Stimulated activated CD8-positive, alpha-beta memory T cell treated with anti-CD3 and anti-CD28 coated beads, Interleukin-7, amount 100 ng/mL, for 24 hours (primary cell): ENCODE data around the gene MAP4K5.
"Not testable (repeated sequence)": the region's sequence is repeated elsewhere in the genome, so short reads cannot be mapped to it uniquely, and the experiment has no call there.

Experiments
- DNase-seq: peaks from one replicate; pipeline ENCODE4 v3.0.0-alpha.2; 2020; ENCODE audit warnings: low read depth

The MAP4K5 gene

GRCh38 chr14:50531595-50532501 lies 521 bp downstream of the MAP4K5 start:
- no peak for DNase-seq

GRCh38 chr14:50530794-50531365 lies 1.5 kb downstream of the MAP4K5 start:
- no peak for DNase-seq

GRCh38 chr14:50530358-50530757 lies 2.0 kb downstream of the MAP4K5 start:
- no peak for DNase-seq

- DNase-seq = no peak
Observed at GRCh38 chr14:50529288-50530179, 2.8 kb downstream of the MAP4K5 start.

- no peak for DNase-seq
Observed at GRCh38 chr14:50528000-50528399, 4.4 kb downstream of the MAP4K5 start.

- DNase-seq = no peak
Observed at GRCh38 chr14:50524731-50525515, 7.4 kb downstream of the MAP4K5 start.

GRCh38 chr14:50524060-50524459 lies 8.3 kb downstream of the MAP4K5 start:
- no peak for DNase-seq

- no peak for DNase-seq
Observed at GRCh38 chr14:50523271-50524041, 8.9 kb downstream of the MAP4K5 start.

- DNase-seq = no peak
Observed at GRCh38 chr14:50521912-50522341, 10.4 kb downstream of the MAP4K5 start.

GRCh38 chr14:50520947-50521815 lies 11.2 kb downstream of the MAP4K5 start:
- peak; percentile 33 for DNase-seq

- no peak for DNase-seq
Observed at GRCh38 chr14:50516091-50516490, 16.3 kb downstream of the MAP4K5 start.

GRCh38 chr14:50512463-50512862 lies 19.9 kb downstream of the MAP4K5 start:
- no peak for DNase-seq

GRCh38 chr14:50510157-50510556 lies 22.2 kb downstream of the MAP4K5 start:
- no peak for DNase-seq

GRCh38 chr14:50507078-50507477 lies 25.3 kb downstream of the MAP4K5 start:
- not testable (repeated sequence) for DNase-seq

GRCh38 chr14:50501642-50502041 lies 30.7 kb downstream of the MAP4K5 start:
- DNase-seq = no peak

GRCh38 chr14:50497351-50497750 lies 35.0 kb downstream of the MAP4K5 start:
- no peak for DNase-seq

GRCh38 chr14:50489851-50490250 lies 42.5 kb downstream of the MAP4K5 start:
- no peak for DNase-seq

GRCh38 chr14:50488521-50488920 lies 43.8 kb downstream of the MAP4K5 start:
- DNase-seq = no peak

- no peak for DNase-seq
Observed at GRCh38 chr14:50479041-50479440, 53.3 kb downstream of the MAP4K5 start.

- no peak for DNase-seq
Observed at GRCh38 chr14:50477760-50478159, 54.6 kb downstream of the MAP4K5 start.
